Ovary (tissue), 9 donors: ENCODE results near the gene CYB561. TPM values are rescaled to one million over a fixed set of nuclear protein-coding genes. Genes with fewer than 3 reads are reported as not detected.

Experiments used
- DNase-seq, 5 donors: peaks; one replicate each; pipeline ENCODE4 v3.0.0-alpha.2; 2019 to 2020
- H3K27ac ChIP-seq, 2 donors: fragments of 200-600 bp; one replicate each; pipeline versions ENCODE4 v1.5.1 to v1.8.0; 2019 to 2022
- H3K27me3 ChIP-seq: fragments of 200-600 bp; one replicate; pipeline ENCODE4 v1.8.0; 2022
- H3K36me3 ChIP-seq: fragments of 200-600 bp; sonication (generic); one replicate; pipeline ENCODE4 v1.5.1; 2019
- H3K4me1 ChIP-seq: one replicate; pipeline ENCODE4 v1.8.1; 2013; ENCODE audit warnings: mild to moderate bottlenecking, moderate library complexity; ENCODE audit not compliant: insufficient read depth
- H3K4me3 ChIP-seq: fragments of 200-600 bp; sonication (generic); one replicate; pipeline ENCODE4 v1.5.1; 2017
- H3K9me3 ChIP-seq, 2 donors: fragments of 200-600 bp in 1 of 2; sonication (generic) in 1 of 2; one replicate each; pipeline versions ENCODE4 v1.5.1 to v1.8.1; 2013 to 2019; ENCODE audit warnings: mild to moderate bottlenecking in 1 of 2, moderate library complexity in 1 of 2
- EP300 ChIP-seq: sonication (generic); formaldehyde crosslinking; IDR thresholded peaks from one replicate; pipeline ENCODE4 v1.6.1; 2017; ENCODE audit warnings: antibody characterized with exemption
- POLR2A ChIP-seq: fragments of 450-650 bp; IDR thresholded peaks from one replicate; pipeline ENCODE4 v1.6.1; 2017; ENCODE audit warnings: antibody characterized with exemption, mild to moderate bottlenecking, moderate library complexity
- WGBS, 3 donors: extraction: QIAGEN DNeasy Blood & Tissue Kit in 1 of 3; methylation state at CpG; one replicate each; pipeline versions ENCODE4 v1.1.5 to v1.1.7; 2013 to 2017; 5-methylcytosine and 5-hydroxymethylcytosine counted together
- intact Hi-C, 4 donors: fragments of 100-400 bp; cut with DNase I; formaldehyde crosslinking; loops; one replicate each; pipeline versions ENCODE4 v1.11.0 to v1.15.1; 2022 to 2023
- polyA plus RNA-seq, 2 donors: library from polyadenylated mRNA; stranded (reverse); fragments of 200-250 nt in 1 of 2; fragments of 350-450 nt in 1 of 2; fragmentation: Illumina TruSeq in 1 of 2; extraction: RNeasy Lipid Tissue Mini Kit (QIAGEN cat#74804) in 1 of 2; gene quantifications; one replicate each; pipeline ENCODE4 v1.2.3, GENCODE V29; 2013 to 2014
- total RNA-seq, 7 donors: library from RNA; depleted of rRNA in 2 of 7; stranded (reverse); fragments of >200 nt in 2 of 7; fragmentation: NEBNext Ultra II Directional in 3 of 7; extraction: Animal tissue kit (Norgen Biotek cat#: 25700) in 3 of 7; gene quantifications; one replicate each; pipeline versions ENCODE4 v1.1.0 to v1.2.4, GENCODE V29; 2016 to 2023
- TF ChIP-seq, protein P1 (sequence below), 3 donors: fragments of 450-650 bp in 2 of 3; fragments of 200-600 bp in 1 of 3; IDR thresholded peaks; one replicate each; pipeline versions ENCODE4 v1.5.1 to v1.8.0; 2016 to 2022; ENCODE audit warnings: antibody characterized with exemption in 3 of 3, mild to moderate bottlenecking in 1 of 3
- donor health status: DM: no; HTN: no; CAD: no; lungs with moderate emphysema.
- donor health status: DM: no; HTN: no; CAD: no.
- donor health status: Bipolar disorder and iron deficiency.
- donor health status: DM: yes; HTN: yes; CAD: no.
- donor health status: DM: no; HTN: no; CAD: no.
- donor health status: DM: yes; HTN: yes; CAD: no.

Gene CYB561
- total and polyA plus RNA-seq, 9 donors = 8.6 to 43.8 (median 15.3) TPM

DNA sequence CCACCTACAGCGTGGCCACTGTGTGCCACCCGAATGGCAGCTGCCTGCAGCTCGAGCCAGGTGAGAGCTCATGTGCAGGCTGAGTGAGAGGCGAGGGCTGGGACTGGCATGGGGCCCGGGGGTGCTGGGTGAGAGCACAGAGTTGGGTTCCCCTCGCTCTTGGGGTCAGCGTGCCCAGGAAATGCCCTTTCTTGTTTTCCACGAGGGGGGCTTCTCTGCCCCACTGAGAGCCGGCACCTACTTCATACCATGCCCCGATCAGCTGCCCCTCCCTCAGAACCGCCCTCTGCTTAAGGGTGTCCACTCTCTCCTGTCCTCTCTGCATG lies 40.9 kb upstream of the CYB561 start:
- H3K36me3 ChIP-seq = no peaks in the 10 kb centered on the region
- no peak for DNase-seq
- 84 to 91% (median 85%) methylated on average over 7 to 11 of the region's 11 CpGs for WGBS, 3 donors
- H3K9me3 ChIP-seq = no peaks in the 10 kb centered on the region
- no peaks in the 10 kb centered on the region for H3K4me1 ChIP-seq
- H3K27me3 ChIP-seq = no peaks in the 10 kb centered on the region
- intact Hi-C loops = no loop called here
- no peak overlapping the region for H3K4me3 ChIP-seq
- H3K27ac ChIP-seq = no peak overlapping the region
- TF ChIP-seq POLR2A (no peak), EP300 (no peak)
- TF ChIP-seq, protein P1, sequence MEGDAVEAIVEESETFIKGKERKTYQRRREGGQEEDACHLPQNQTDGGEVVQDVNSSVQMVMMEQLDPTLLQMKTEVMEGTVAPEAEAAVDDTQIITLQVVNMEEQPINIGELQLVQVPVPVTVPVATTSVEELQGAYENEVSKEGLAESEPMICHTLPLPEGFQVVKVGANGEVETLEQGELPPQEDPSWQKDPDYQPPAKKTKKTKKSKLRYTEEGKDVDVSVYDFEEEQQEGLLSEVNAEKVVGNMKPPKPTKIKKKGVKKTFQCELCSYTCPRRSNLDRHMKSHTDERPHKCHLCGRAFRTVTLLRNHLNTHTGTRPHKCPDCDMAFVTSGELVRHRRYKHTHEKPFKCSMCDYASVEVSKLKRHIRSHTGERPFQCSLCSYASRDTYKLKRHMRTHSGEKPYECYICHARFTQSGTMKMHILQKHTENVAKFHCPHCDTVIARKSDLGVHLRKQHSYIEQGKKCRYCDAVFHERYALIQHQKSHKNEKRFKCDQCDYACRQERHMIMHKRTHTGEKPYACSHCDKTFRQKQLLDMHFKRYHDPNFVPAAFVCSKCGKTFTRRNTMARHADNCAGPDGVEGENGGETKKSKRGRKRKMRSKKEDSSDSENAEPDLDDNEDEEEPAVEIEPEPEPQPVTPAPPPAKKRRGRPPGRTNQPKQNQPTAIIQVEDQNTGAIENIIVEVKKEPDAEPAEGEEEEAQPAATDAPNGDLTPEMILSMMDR (IDR thresholded peaks at IDR 0.05) = no peak

GRCh38 chr17:63486317-63487013 lies 40.4 kb upstream of the CYB561 start:
- Histone ChIP-seq H3K4me3 (no peak overlapping the region), H3K9me3 (no peaks in the 10 kb centered on the region), H3K4me1 (no peaks in the 10 kb centered on the region), H3K27me3 (no peaks in the 10 kb centered on the region), H3K36me3 (no peaks in the 10 kb centered on the region), H3K27ac (no peak overlapping the region)
- DNase-seq = no peak
- TF ChIP-seq, protein P1 (IDR thresholded peaks at IDR 0.05) = no peak
- no peak for TF ChIP-seq POLR2A
- TF ChIP-seq EP300 = no peak
- intact Hi-C loops = no loop called here
- WGBS, 3 donors = 64 to 77% (median 75%) methylated on average over 12 of the region's 12 CpGs

- Histone ChIP-seq H3K27ac (no peak overlapping the region), H3K27me3 (no peaks in the 10 kb centered on the region), H3K9me3 (no peaks in the 10 kb centered on the region), H3K4me1 (no peaks in the 10 kb centered on the region), H3K4me3 (no peak overlapping the region), H3K36me3 (no peaks in the 10 kb centered on the region)
- intact Hi-C loops = no loop called here
- no peak for DNase-seq
- TF ChIP-seq EP300 (no peak), POLR2A (no peak)
- TF ChIP-seq, protein P1 (IDR thresholded peaks at IDR 0.05) = no peak
- WGBS, 3 donors = 94 to 95% (median 94%) methylated on average over 10 to 16 of the region's 16 CpGs
These were observed 37.8 kb upstream of the CYB561 start for GRCh38 chr17:63483655-63484575.

GRCh38 chr17:63483038-63483437 lies 36.9 kb upstream of the CYB561 start:
- intact Hi-C loops = no loop called here
- Histone ChIP-seq H3K9me3 (no peaks in the 10 kb centered on the region), H3K27ac (no peak overlapping the region), H3K27me3 (no peaks in the 10 kb centered on the region), H3K4me3 (no peak overlapping the region), H3K36me3 (no peaks in the 10 kb centered on the region), H3K4me1 (no peaks in the 10 kb centered on the region)
- no peak for DNase-seq
- WGBS, 3 donors = 85 to 88% (median 86%) methylated on average over 10 of the region's 10 CpGs
- TF ChIP-seq, protein P1 (IDR thresholded peaks at IDR 0.05) = no peak
- no peak for TF ChIP-seq POLR2A
- TF ChIP-seq EP300 = no peak
